H1 (cell line): ENCODE data around the gene SPG11. TPM values are rescaled to one million over a fixed set of nuclear protein-coding genes. Genes with fewer than 3 reads are reported as not detected.

Experiments
- CBX8 ChIP-seq: fragments of 300-800, 300-1000 bp; sonication (generic); IDR thresholded peaks from 2 replicates; pipeline ENCODE4 v1.7.1; 2016; ENCODE audit warnings: low read depth, low read length, borderline replicate concordance
- CHD7 ChIP-seq: fragments of 300-600 bp; sonication (generic); IDR thresholded peaks from 2 replicates; pipeline ENCODE4 v1.7.1; 2012; ENCODE audit warnings: low read length, moderate library complexity, mild to moderate bottlenecking, inconsistent platforms; ENCODE audit not compliant: insufficient replicate concordance
- GTF2F1 ChIP-seq: IDR thresholded peaks from 2 replicates; pipeline ENCODE4 v1.6.1; 2012; ENCODE audit warnings: low read depth, low read length, improper control_type of control experiment, borderline replicate concordance
- SIN3A ChIP-seq, 2 experiments: IDR thresholded peaks in 1 of 2; conservative IDR thresholded peaks in 1 of 2; 2 replicates each; pipeline ENCODE4 v1.6.1; 2011 to 2012; ENCODE audit warnings: low read length in 2 of 2, improper control_type of control experiment in 1 of 2, low read depth in 1 of 2, mild to moderate bottlenecking in 1 of 2
- SIX5 ChIP-seq: IDR thresholded peaks from 2 replicates; pipeline ENCODE4 v1.6.1; 2011; ENCODE audit warnings: mild to moderate bottlenecking, low read depth, low read length
- SP4 ChIP-seq: IDR thresholded peaks from 2 replicates; pipeline ENCODE4 v1.6.1; 2012; ENCODE audit warnings: low read length, inconsistent platforms
- SUZ12 ChIP-seq: fragments of 200-600 bp; sonication (generic); IDR thresholded peaks from 2 replicates; pipeline ENCODE4 v1.6.1; 2012; ENCODE audit warnings: mild to moderate bottlenecking, inconsistent platforms, low read length, moderate library complexity, mixed read lengths
- TBP ChIP-seq: IDR thresholded peaks from 2 replicates; pipeline ENCODE4 v1.6.1; 2011; ENCODE audit warnings: low read depth, low read length, improper control_type of control experiment
- polyA plus RNA-seq, 7 experiments: library from polyadenylated mRNA; depleted of rRNA in 3 of 7; stranded (reverse) in 5 of 7; unstranded in 2 of 7; fragments of >200 nt in 5 of 7; fragments of 200-250 nt in 2 of 7; gene quantifications; 1 replicate in 5 of 7; 2 replicates in 1 of 7; 4 replicates in 1 of 7; pipeline versions ENCODE4 v1.2.1 to v1.2.3, GENCODE V29; 2011 to 2013; ENCODE audit warnings: missing spikeins in 2 of 7, mixed read lengths in 2 of 7
- total RNA-seq: library from RNA; stranded (reverse); fragmentation: NEBNext Ultra II Directional; extraction: Animal tissue kit (Norgen Biotek cat#: 25700); gene quantifications from 2 replicates; pipeline ENCODE4 v1.2.1, GENCODE V29; 2021
- TF ChIP-seq, protein P1 (sequence below): IDR thresholded peaks from 2 replicates; pipeline ENCODE4 v1.6.1; 2011; ENCODE audit warnings: low read length, improper control_type of control experiment

Gene SPG11
- total and polyA plus RNA-seq, 2 of the 8 experiments (the other 6 are each of a cell fraction or from before 2014, with no cell fraction given), result 37.1 to 38.6 TPM

GRCh38 chr15:44711096-44711742 is 47.8 kb upstream of the SPG11 start, which contains the start of the genes B2M and PATL2 (continued):
- TF ChIP-seq CHD7 (no peak), SIN3A (conservative IDR thresholded peaks at IDR 0.05 in 1 of 2, IDR thresholded peaks at IDR 0.05 in 1 of 2; ENCODE audit: low read depth in 1 of 2, low read length in 2 of 2) (peak in 1 of 2 experiments; percentile 84; a peak in 2 of 4 replicates), GTF2F1 (peak; percentile 65; the same call in 1 of the 2 replicates), SIX5 (no peak), SUZ12 (no peak), SP4 (0 out of 2 replicates have a peak, but pooled peaks have one; percentile 27), CBX8 (no peak), TBP (peak; percentile 95)
- TF ChIP-seq, protein P1, sequence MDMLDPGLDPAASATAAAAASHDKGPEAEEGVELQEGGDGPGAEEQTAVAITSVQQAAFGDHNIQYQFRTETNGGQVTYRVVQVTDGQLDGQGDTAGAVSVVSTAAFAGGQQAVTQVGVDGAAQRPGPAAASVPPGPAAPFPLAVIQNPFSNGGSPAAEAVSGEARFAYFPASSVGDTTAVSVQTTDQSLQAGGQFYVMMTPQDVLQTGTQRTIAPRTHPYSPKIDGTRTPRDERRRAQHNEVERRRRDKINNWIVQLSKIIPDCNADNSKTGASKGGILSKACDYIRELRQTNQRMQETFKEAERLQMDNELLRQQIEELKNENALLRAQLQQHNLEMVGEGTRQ, result no peak
